ENCODE data around the gene ERC2. TPM values are rescaled to one million over a fixed set of nuclear protein-coding genes. Genes with fewer than 3 reads are reported as not detected.

The ERC2 gene
- polyA plus RNA-seq, 1 experiment: 0.07 TPM

GRCh38 chr3:55797084-55797483 lies 671.2 kb downstream of the ERC2 start:
- H3K27me3 ChIP-seq (ENCODE audit: control insufficient read depth, insufficient read depth, low read length): no peaks in the 10 kb centered on the region
- H3K4me3 ChIP-seq (ENCODE audit: low read depth, low read length): no peak overlapping the region
- POLR2A ChIA-PET: no interaction called here
- CTCF ChIA-PET: interaction anchor here (1.3 kb wide), 1 partner anchor 11 kb away, joined by 4 read pairs; no protein-coding TSS in a partner anchor
- no peak for DNase-seq (ENCODE audit: low read depth)
- no peaks in the 10 kb centered on the region for H3K36me3 ChIP-seq (ENCODE audit: control insufficient read depth, insufficient read depth, low read length)
- TF ChIP-seq CTCF (IDR thresholded peaks at IDR 0.05; ENCODE audit: insufficient read depth, low read depth, low read length): no peak

GRCh38 chr3:55796533-55796932 lies 671.7 kb downstream of the ERC2 start:
- no peaks in the 10 kb centered on the region for H3K36me3 ChIP-seq (ENCODE audit: control insufficient read depth, insufficient read depth, low read length)
- H3K27me3 ChIP-seq (ENCODE audit: control insufficient read depth, insufficient read depth, low read length): no peaks in the 10 kb centered on the region
- ChIA-PET CTCF (interaction anchor here (1.3 kb wide), 1 partner anchor 11 kb away, joined by 4 read pairs; no protein-coding TSS in a partner anchor), POLR2A (no interaction called here)
- no peak overlapping the region for H3K4me3 ChIP-seq (ENCODE audit: low read depth, low read length)
- DNase-seq (ENCODE audit: low read depth): no peak
- TF ChIP-seq CTCF (IDR thresholded peaks at IDR 0.05; ENCODE audit: insufficient read depth, low read depth, low read length): no peak

GRCh38 chr3:55795746-55796145 lies 672.5 kb downstream of the ERC2 start:
- Histone ChIP-seq H3K4me3 (ENCODE audit: low read depth, low read length) (no peak overlapping the region), H3K36me3 (ENCODE audit: control insufficient read depth, insufficient read depth, low read length) (no peaks in the 10 kb centered on the region), H3K27me3 (ENCODE audit: control insufficient read depth, insufficient read depth, low read length) (no peaks in the 10 kb centered on the region)
- ChIA-PET CTCF (interaction anchor here (0.6 to 0.8 kb wide), 2 partner anchors 158 to 208 kb away, joined by 3 read pairs; no protein-coding TSS in a partner anchor), POLR2A (no interaction called here)
- TF ChIP-seq CTCF (IDR thresholded peaks at IDR 0.05; ENCODE audit: insufficient read depth, low read depth, low read length): no peak
- DNase-seq (ENCODE audit: low read depth): no peak

- ChIA-PET CTCF (interaction anchor here (0.6 to 0.8 kb wide), 3 partner anchors 47 to 208 kb away, joined by 3 read pairs; no protein-coding TSS in a partner anchor), POLR2A (no interaction called here)
- Histone ChIP-seq H3K4me3 (ENCODE audit: low read depth, low read length) (no peak overlapping the region), H3K27me3 (ENCODE audit: control insufficient read depth, insufficient read depth, low read length) (no peaks in the 10 kb centered on the region), H3K36me3 (ENCODE audit: control insufficient read depth, insufficient read depth, low read length) (no peaks in the 10 kb centered on the region)
- no peak for TF ChIP-seq CTCF (IDR thresholded peaks at IDR 0.05; ENCODE audit: insufficient read depth, low read depth, low read length)
- DNase-seq (ENCODE audit: low read depth): no peak
Measured at GRCh38 chr3:55795296-55795695, 673.0 kb downstream of the ERC2 start.

- no peak for TF ChIP-seq CTCF (IDR thresholded peaks at IDR 0.05; ENCODE audit: insufficient read depth, low read depth, low read length)
- POLR2A ChIA-PET: no interaction called here
- Histone ChIP-seq H3K27me3 (ENCODE audit: control insufficient read depth, insufficient read depth, low read length) (no peaks in the 10 kb centered on the region), H3K36me3 (ENCODE audit: control insufficient read depth, insufficient read depth, low read length) (no peaks in the 10 kb centered on the region), H3K4me3 (ENCODE audit: low read depth, low read length) (no peak overlapping the region)
- DNase-seq (ENCODE audit: low read depth): no peak
- CTCF ChIA-PET: no interaction called here
Measured at GRCh38 chr3:55792742-55793141, 675.5 kb downstream of the ERC2 start.
